NB4 (cell line): Measurements from ENCODE around the gene CENPH.

Source experiments
- MAX ChIP-seq: IDR thresholded peaks from 2 replicates; pipeline ENCODE4 v1.6.1; 2011; ENCODE audit warnings: low read depth, low read length
- MYC ChIP-seq: IDR thresholded peaks from 2 replicates; pipeline ENCODE4 v1.6.1; 2011; ENCODE audit warnings: low read depth, low read length
- POLR2A ChIP-seq: IDR thresholded peaks from 2 replicates; pipeline ENCODE4 v1.6.1; 2011; ENCODE audit warnings: mild to moderate bottlenecking; ENCODE audit not compliant: insufficient read length; ENCODE audit errors: extremely low read depth
- TF ChIP-seq, protein P1 (sequence below): IDR thresholded peaks from one replicate; pipeline ENCODE4 v1.5.1; 2012; ENCODE audit warnings: low read depth, low read length

DNA sequence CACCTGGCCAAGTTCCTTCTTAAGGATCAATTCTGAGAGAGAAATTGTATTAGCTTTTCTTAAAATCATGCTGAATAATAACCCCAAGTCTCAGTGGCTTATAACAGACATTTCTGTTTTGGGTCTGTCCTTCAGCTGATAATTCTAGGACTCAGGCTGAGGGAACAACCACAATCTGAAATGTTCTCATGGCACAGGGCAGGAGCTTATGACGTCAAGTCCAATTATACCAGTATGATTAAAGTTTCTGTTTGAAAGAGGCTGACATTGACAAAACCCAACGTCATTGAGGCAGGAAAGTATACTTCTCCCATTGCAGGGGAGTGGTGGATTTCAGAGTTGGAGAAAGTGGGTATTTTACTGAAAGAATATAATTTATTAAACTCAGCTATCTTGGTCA is 21.8 kb downstream of the CENPH start:
- TF ChIP-seq, protein P1, sequence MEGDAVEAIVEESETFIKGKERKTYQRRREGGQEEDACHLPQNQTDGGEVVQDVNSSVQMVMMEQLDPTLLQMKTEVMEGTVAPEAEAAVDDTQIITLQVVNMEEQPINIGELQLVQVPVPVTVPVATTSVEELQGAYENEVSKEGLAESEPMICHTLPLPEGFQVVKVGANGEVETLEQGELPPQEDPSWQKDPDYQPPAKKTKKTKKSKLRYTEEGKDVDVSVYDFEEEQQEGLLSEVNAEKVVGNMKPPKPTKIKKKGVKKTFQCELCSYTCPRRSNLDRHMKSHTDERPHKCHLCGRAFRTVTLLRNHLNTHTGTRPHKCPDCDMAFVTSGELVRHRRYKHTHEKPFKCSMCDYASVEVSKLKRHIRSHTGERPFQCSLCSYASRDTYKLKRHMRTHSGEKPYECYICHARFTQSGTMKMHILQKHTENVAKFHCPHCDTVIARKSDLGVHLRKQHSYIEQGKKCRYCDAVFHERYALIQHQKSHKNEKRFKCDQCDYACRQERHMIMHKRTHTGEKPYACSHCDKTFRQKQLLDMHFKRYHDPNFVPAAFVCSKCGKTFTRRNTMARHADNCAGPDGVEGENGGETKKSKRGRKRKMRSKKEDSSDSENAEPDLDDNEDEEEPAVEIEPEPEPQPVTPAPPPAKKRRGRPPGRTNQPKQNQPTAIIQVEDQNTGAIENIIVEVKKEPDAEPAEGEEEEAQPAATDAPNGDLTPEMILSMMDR, result no peak
- TF ChIP-seq MAX (no peak), POLR2A (no peak), MYC (no peak)
